GM06990 (cell line): ENCODE data around the gene CDH22.

ENCODE experiments used
- DNase-seq: peaks from one replicate; pipeline ENCODE4 v3.0.0-alpha.2; 2011; ENCODE audit not compliant: insufficient read length; ENCODE audit errors: extremely low read depth
- H3K27me3 ChIP-seq: replicated peaks from 2 replicates; pipeline ENCODE4 v1.6.0; 2011; ENCODE audit warnings: low read length; ENCODE audit not compliant: control insufficient read depth, insufficient read depth
- H3K36me3 ChIP-seq: 2 replicates; pipeline ENCODE4 v1.5.1; 2011; ENCODE audit warnings: low read length; ENCODE audit not compliant: control insufficient read depth, insufficient read depth
- H3K4me3 ChIP-seq: replicated peaks from 2 replicates; pipeline ENCODE4 v1.5.1; 2011; ENCODE audit warnings: low read depth, mild to moderate bottlenecking, control low read depth, low read length
- CTCF ChIP-seq: IDR thresholded peaks from 2 replicates; pipeline ENCODE4 v1.5.1; 2011; ENCODE audit warnings: low read length, control low read depth, mild to moderate bottlenecking, inconsistent platforms; ENCODE audit not compliant: insufficient read depth, poor library complexity, severe bottlenecking

Gene CDH22

GRCh38 chr20:46327557-46327956, 19.3 kb upstream of the CDH22 start:
- no peak for DNase-seq
- no peak for TF ChIP-seq CTCF
- H3K36me3 ChIP-seq: no peaks in the 10 kb centered on the region
- peaks cover 1% of the 10 kb centered on the region for H3K27me3 ChIP-seq
- H3K4me3 ChIP-seq: no peak overlapping the region

GRCh38 chr20:46325789-46326188, 17.5 kb upstream of the CDH22 start:
- H3K27me3 ChIP-seq: peaks cover 4% of the 10 kb centered on the region
- H3K4me3 ChIP-seq: no peak overlapping the region
- no peak for DNase-seq
- TF ChIP-seq CTCF: no peak
- no peaks in the 10 kb centered on the region for H3K36me3 ChIP-seq

GRCh38 chr20:46324960-46325703, 16.8 kb upstream of the CDH22 start:
- Histone ChIP-seq H3K36me3 (no peaks in the 10 kb centered on the region), H3K4me3 (no peak overlapping the region), H3K27me3 (peaks cover 4% of the 10 kb centered on the region)
- DNase-seq: no peak
- peak; percentile 36 for TF ChIP-seq CTCF

- H3K27me3 ChIP-seq: peaks cover 6% of the 10 kb centered on the region
- no peak for DNase-seq
- TF ChIP-seq CTCF: no peak
- no peak overlapping the region for H3K4me3 ChIP-seq
- H3K36me3 ChIP-seq: no peaks in the 10 kb centered on the region
These were observed 16.1 kb upstream of the CDH22 start for GRCh38 chr20:46324379-46324778.

- no peak for DNase-seq
- H3K4me3 ChIP-seq: no peak overlapping the region
- no peaks in the 10 kb centered on the region for H3K36me3 ChIP-seq
- H3K27me3 ChIP-seq: peaks cover 6% of the 10 kb centered on the region
- TF ChIP-seq CTCF: no peak
These were observed 15.3 kb upstream of the CDH22 start for GRCh38 chr20:46323557-46323956.

- Histone ChIP-seq H3K27me3 (peaks cover 8% of the 10 kb centered on the region), H3K36me3 (no peaks in the 10 kb centered on the region), H3K4me3 (no peak overlapping the region)
- no peak for TF ChIP-seq CTCF
- no peak for DNase-seq
These were observed 14.3 kb upstream of the CDH22 start for GRCh38 chr20:46322641-46323040.
